Right cardiac atrium (tissue), 5 donors: ENCODE measurements around the gene DCUN1D5. TPM values are rescaled to one million over a fixed set of nuclear protein-coding genes. Genes with fewer than 3 reads are reported as not detected.

ENCODE experiments used
- ATAC-seq, 2 donors: fragments of 200-7000 bp; cut with Tn5 transposase; one replicate each; pipeline versions ENCODE4 v1.8.0 to v1.9.1; 2020; ENCODE audit warnings: moderate library complexity in 2 of 2, mild to moderate bottlenecking in 1 of 2
- DNase-seq, 3 donors: peaks; one replicate each; pipeline ENCODE4 v3.0.0-alpha.2; 2020
- H3K27ac ChIP-seq: one replicate; pipeline ENCODE4 v1.5.1; 2013; ENCODE audit warnings: mild to moderate bottlenecking, low read length, control low read depth, moderate library complexity
- H3K27me3 ChIP-seq: one replicate; pipeline ENCODE4 v1.6.1; 2013; ENCODE audit not compliant: control insufficient read depth, insufficient read depth
- H3K4me1 ChIP-seq: one replicate; pipeline ENCODE4 v1.6.1; 2013; ENCODE audit warnings: low read length; ENCODE audit not compliant: control insufficient read depth, insufficient read depth
- H3K4me3 ChIP-seq: one replicate; pipeline ENCODE4 v1.5.1; 2013; ENCODE audit warnings: low read length, control low read depth
- H3K9me3 ChIP-seq: one replicate; pipeline ENCODE4 v1.6.1; 2013; ENCODE audit warnings: low read length; ENCODE audit not compliant: control insufficient read depth
- WGBS: extraction: QIAGEN DNeasy Blood & Tissue Kit; methylation state at CpG from one replicate; pipeline ENCODE4 v1.1.7; 2013; 5-methylcytosine and 5-hydroxymethylcytosine counted together
- intact Hi-C, 4 donors: fragments of 100-400 bp; cut with DNase I; formaldehyde crosslinking; loops; one replicate each; pipeline versions ENCODE4 v1.11.0 to v1.14.0; 2022 to 2023
- polyA plus RNA-seq: library from polyadenylated mRNA; stranded (reverse); fragments of 200-250 nt; gene quantifications from one replicate; pipeline ENCODE4 v1.2.3, GENCODE V29; 2013
- total RNA-seq, 4 donors: library from RNA; stranded (reverse); fragmentation: NEBNext Ultra II Directional; extraction: Animal tissue kit (Norgen Biotek cat#: 25700); gene quantifications; one replicate each; pipeline ENCODE4 v1.2.1, GENCODE V29; 2021
- donor health status: healthy with polysubstance abuse.
- donor health status: DM: no; HTN: yes; CAD: no.
- donor health status: DM: no; HTN: no; CAD: no.
- donor health status: DM: no; HTN: yes; CAD: no; lungs with severe emphysema.
- donor health status: DM: yes; HTN: yes; CAD: no.

The DCUN1D5 gene
- total and polyA plus RNA-seq, 5 donors = 21.0 to 24.9 (median 22.1) TPM

DNA sequence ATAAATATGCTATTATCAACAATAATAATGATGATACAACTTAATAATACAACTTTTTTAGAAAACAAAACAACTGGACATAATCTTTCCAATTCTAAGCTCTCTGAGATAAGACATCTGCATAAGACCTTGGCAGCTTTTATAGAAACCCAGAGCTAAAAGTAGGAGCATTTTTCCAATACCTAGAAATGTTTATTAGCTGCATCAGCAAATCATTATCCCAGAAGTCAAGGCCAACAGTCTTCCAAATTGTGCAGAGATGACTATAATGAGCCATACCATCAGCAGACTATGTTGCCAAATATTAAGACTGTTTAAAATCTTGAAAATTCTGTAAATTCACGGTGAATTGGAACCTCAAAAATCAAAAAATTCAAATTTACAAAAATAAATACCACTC lies 30.3 kb downstream of the DCUN1D5 start:
- Histone ChIP-seq H3K27me3 (no peaks in the 10 kb centered on the region), H3K4me3 (no peak overlapping the region), H3K27ac (no peak overlapping the region), H3K4me1 (no peaks in the 10 kb centered on the region), H3K9me3 (no peaks in the 10 kb centered on the region)
- intact Hi-C loops = no loop called here
- WGBS = 99% methylated on average over 1 of the region's 1 CpG
- ATAC-seq = no peak
- no peak for DNase-seq

DNA sequence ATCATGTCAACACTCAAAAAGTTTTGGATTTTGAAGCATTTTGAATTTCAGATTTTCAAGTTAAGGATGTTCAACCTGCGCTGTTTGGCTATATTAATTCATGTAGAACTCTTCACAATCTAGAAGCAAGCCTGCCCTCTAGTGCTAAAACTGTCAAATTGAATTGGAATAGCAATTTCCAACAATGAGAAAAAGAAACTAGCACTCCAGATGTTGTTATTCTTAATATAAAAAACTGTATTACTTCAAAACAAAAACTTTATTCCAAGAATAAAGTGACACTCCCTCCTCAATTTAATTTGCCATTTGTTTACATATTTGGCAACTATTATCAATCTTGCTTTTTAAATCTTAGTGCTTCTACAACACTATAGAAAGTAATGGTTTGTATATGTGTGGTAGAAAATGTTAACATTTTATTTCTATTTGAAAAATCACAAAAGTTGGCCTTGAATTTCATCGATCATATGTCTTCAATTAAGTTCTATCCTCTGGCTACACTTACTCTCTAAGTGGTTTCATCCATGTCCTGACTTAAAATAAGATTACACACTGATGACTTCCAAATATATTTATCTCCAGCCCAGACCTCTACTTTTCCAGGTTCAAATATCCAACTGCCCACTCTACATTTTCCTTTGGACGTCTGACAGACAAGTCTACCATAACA lies 36.6 kb downstream of the DCUN1D5 start:
- Histone ChIP-seq H3K4me1 (no peaks in the 10 kb centered on the region), H3K27ac (no peak overlapping the region), H3K9me3 (no peaks in the 10 kb centered on the region), H3K4me3 (no peak overlapping the region), H3K27me3 (no peaks in the 10 kb centered on the region)
- WGBS = 47% methylated on average over 3 of the region's 3 CpGs
- ATAC-seq (no peak), DNase-seq (no peak)
- intact Hi-C loops = no loop called here

DNA sequence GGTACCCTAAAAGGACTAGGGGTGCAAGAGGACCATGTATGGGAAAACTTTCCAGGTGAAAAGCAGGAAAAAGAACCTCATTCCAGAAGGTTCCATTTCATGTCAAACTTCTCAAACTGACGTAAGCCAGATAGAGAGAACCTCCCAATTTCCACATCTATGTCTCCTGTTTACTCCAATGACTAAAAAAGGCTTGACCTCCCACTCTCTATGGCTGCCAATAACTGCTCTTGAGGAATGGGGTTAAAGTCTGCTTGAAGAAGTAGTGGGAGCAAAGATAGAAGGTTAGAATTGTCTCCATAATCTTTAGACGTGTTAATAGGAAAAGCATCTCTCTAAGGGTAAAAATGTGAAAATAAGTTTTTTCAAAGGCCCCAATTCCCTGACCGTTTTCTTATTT lies 38.0 kb downstream of the DCUN1D5 start:
- Histone ChIP-seq H3K27me3 (no peaks in the 10 kb centered on the region), H3K9me3 (no peaks in the 10 kb centered on the region), H3K4me1 (no peaks in the 10 kb centered on the region), H3K4me3 (no peak overlapping the region), H3K27ac (no peak overlapping the region)
- no peak for ATAC-seq
- DNase-seq = no peak
- WGBS = 83% methylated on average over 3 of the region's 3 CpGs
- intact Hi-C loops = no loop called here

DNA sequence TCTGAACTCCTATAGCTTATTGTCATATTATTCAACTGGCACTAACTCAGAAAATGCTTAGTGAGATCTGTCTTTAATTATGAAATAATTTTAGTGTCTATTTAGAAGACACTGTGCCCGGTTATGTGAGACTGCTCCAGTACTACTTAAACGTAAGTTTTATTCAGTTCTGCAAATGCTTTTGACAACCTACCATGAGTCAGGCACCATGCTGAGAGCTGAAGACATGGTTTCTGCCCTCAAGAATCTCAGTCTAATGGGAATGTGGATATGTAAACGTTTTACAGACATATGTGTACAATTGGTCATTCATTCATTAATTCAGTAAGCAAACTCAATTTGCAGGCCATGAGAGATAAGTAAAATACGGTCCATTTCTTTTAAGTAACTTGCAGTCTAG lies 40.0 kb downstream of the DCUN1D5 start:
- no peak overlapping the region for H3K27ac ChIP-seq
- no peaks in the 10 kb centered on the region for H3K4me1 ChIP-seq
- no peaks in the 10 kb centered on the region for H3K9me3 ChIP-seq
- intact Hi-C loops = no loop called here
- ATAC-seq (no peak), DNase-seq (no peak)
- 76% methylated on average over 4 of the region's 4 CpGs for WGBS
- no peak overlapping the region for H3K4me3 ChIP-seq
- H3K27me3 ChIP-seq = no peaks in the 10 kb centered on the region

GRCh38 chr11:103051151-103051801 lies 40.7 kb downstream of the DCUN1D5 start:
- ATAC-seq = no peak
- Histone ChIP-seq H3K27ac (no peak overlapping the region), H3K9me3 (no peaks in the 10 kb centered on the region), H3K4me1 (no peaks in the 10 kb centered on the region), H3K4me3 (no peak overlapping the region), H3K27me3 (no peaks in the 10 kb centered on the region)
- intact Hi-C loops = no loop called here
- no peak for DNase-seq
- WGBS = 91% methylated on average over 1 of the region's 1 CpG

- intact Hi-C loops = no loop called here
These were observed 41.6 kb downstream of the DCUN1D5 start for GRCh38 chr11:103050351-103050750.

DNA sequence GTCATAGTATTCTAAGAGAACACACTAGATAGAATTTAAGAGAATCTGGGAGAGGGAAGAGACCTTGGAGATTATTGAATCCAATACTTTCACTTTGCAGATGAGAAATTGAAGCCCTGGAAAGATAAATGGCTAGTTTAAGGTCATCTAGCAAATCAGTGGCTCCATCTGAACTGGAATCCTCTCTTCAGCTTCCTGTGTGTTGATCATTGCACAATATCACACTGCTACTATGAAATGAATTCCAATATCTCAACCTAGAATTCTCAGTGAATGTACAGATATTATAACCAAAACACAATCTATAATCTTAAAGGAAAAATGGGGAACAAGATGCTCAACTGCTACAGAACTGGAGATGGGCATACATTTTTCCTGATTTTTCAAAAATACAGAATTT lies 44.1 kb downstream of the DCUN1D5 start:
- no peaks in the 10 kb centered on the region for H3K4me1 ChIP-seq
- no peaks in the 10 kb centered on the region for H3K27me3 ChIP-seq
- H3K27ac ChIP-seq = no peak overlapping the region
- DNase-seq (no peak), ATAC-seq (no peak)
- H3K9me3 ChIP-seq = no peaks in the 10 kb centered on the region
- H3K4me3 ChIP-seq = no peak overlapping the region
- intact Hi-C loops = no loop called here

More at GRCh38 chr11:103050351-103050750, 41.6 kb downstream of the DCUN1D5 start:
- no peaks in the 10 kb centered on the region for H3K4me1 ChIP-seq
- H3K27me3 ChIP-seq = no peaks in the 10 kb centered on the region
- ATAC-seq = no peak
- H3K4me3 ChIP-seq = no peak overlapping the region
- DNase-seq = no peak
- no peak overlapping the region for H3K27ac ChIP-seq
- H3K9me3 ChIP-seq = no peaks in the 10 kb centered on the region

GRCh38 chr11:103043826-103044678 lies 47.9 kb downstream of the DCUN1D5 start:
- DNase-seq (no peak), ATAC-seq (no peak)
- no peak overlapping the region for H3K27ac ChIP-seq
- H3K4me3 ChIP-seq = no peak overlapping the region
- no peaks in the 10 kb centered on the region for H3K9me3 ChIP-seq
- intact Hi-C loops = no loop called here
- no peaks in the 10 kb centered on the region for H3K27me3 ChIP-seq
- H3K4me1 ChIP-seq = no peaks in the 10 kb centered on the region
- 74% methylated on average over 7 of the region's 7 CpGs for WGBS

GRCh38 chr11:103042161-103042560 lies 49.8 kb downstream of the DCUN1D5 start:
- ATAC-seq = no peak
- 51% methylated on average over 2 of the region's 2 CpGs for WGBS
- intact Hi-C loops = no loop called here
- H3K4me1 ChIP-seq = no peaks in the 10 kb centered on the region
- H3K27ac ChIP-seq = no peak overlapping the region
- no peaks in the 10 kb centered on the region for H3K9me3 ChIP-seq
- no peak overlapping the region for H3K4me3 ChIP-seq
- DNase-seq = no peak
- no peaks in the 10 kb centered on the region for H3K27me3 ChIP-seq

DNA sequence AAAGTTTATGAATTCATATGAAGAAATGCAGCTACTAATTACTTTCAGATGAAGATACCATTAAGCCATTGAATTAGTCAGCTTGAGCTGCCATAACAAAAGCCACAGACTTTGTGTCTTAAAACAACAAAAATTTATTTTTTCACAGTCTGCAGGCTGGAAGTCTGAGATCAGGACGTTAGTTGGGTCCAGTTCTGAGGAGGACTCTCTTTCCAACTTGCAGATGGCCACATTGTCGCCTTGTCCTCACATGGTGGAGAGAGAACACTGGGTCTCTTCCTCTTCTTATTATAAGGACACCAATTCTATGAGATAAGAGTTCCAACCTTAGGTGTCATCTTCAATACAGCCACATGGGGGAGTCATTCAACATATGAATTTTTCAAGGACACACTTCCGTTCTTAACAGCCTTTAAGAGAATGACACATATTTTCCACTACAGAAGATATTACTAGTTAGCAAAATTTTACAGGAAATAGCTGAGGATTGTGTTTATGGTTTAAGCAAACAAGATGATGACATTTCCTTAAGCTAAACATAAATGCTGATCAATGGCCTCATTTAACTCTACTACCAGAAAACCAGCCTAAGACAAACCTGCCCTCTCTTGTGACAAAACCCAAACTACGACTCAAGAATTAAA lies 56.0 kb downstream of the DCUN1D5 start:
- H3K4me1 ChIP-seq = no peaks in the 10 kb centered on the region
- intact Hi-C loops = no loop called here
- no peak overlapping the region for H3K27ac ChIP-seq
- H3K9me3 ChIP-seq = no peaks in the 10 kb centered on the region
- DNase-seq (no peak), ATAC-seq (peak in 1 of 2 donors; percentile 55)
- no peak overlapping the region for H3K4me3 ChIP-seq
- WGBS = 25% methylated on average over 4 of the region's 4 CpGs
- H3K27me3 ChIP-seq = no peaks in the 10 kb centered on the region

GRCh38 chr11:103035216-103035615 lies 56.7 kb downstream of the DCUN1D5 start:
- Histone ChIP-seq H3K27me3 (no peaks in the 10 kb centered on the region), H3K4me3 (no peak overlapping the region), H3K9me3 (no peaks in the 10 kb centered on the region), H3K27ac (no peak overlapping the region), H3K4me1 (no peaks in the 10 kb centered on the region)
- intact Hi-C loops = no loop called here
- DNase-seq = no peak
- ATAC-seq = no peak
